ENCODE data around the gene SPTBN4.

SPTBN4 gene

DNA sequence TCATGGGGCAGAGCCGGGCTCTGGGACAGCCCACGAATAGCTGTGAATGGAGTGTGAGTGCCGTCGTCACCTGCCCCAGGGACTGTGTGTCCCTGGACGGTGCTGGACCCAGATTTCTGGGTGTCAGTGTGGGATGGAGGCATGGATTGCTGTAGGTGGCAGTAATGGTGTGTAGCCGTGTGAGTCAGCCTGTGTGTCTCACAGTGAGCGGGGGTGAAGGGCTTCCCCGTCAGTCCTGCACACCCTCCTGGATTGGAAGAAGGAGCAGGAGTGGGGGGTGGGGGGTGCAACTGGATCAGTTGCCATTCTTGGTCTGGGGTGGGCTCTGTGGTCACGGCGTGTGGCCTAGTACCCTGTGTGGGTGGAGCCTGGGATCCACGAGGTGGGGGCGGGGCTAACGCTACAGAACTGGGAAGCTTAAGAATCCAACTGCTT is 127.9 kb downstream of the SPTBN4 start:
- H3K36me3 ChIP-seq (replicated peaks in 1 of 2; ENCODE audit: control insufficient read depth in 2 of 2, insufficient read depth in 2 of 2, low read length in 2 of 2) = peaks cover 0 to 8% of the 10 kb centered on the region in 2 donors
- H4K91ac ChIP-seq (ENCODE audit: low read depth, low read length, poor library complexity) = no peak overlapping the region
- H3K23ac ChIP-seq (ENCODE audit: low read depth, low read length, poor library complexity) = peak overlapping the region; percentile 29
- no peak overlapping the region for H3K4me2 ChIP-seq (ENCODE audit: insufficient read depth, low read length, poor library complexity, severe bottlenecking)
- H2BK12ac ChIP-seq (ENCODE audit: low read length) = no peak overlapping the region
- no peak for DNase-seq (ENCODE audit: low spot score)
- H3K4me3 ChIP-seq (ENCODE audit: low read length in 2 of 2) = peak overlapping the region in 1 of 2 donors; percentile 29
- peak overlapping the region; percentile 23 for H4K8ac ChIP-seq (ENCODE audit: low read depth, low read length)
- no peak overlapping the region for H3K4ac ChIP-seq (ENCODE audit: low read length)
- H2BK120ac ChIP-seq (ENCODE audit: low read depth, low read length) = no peak overlapping the region
- H3K18ac ChIP-seq (ENCODE audit: low read length) = peak overlapping the region; percentile 24
- peak overlapping the region; percentile 88 for H2AK5ac ChIP-seq (ENCODE audit: low read depth, low read length)
- no peaks in the 10 kb centered on the region for H3K79me1 ChIP-seq (ENCODE audit: low read depth, low read length)
- H3K14ac ChIP-seq (ENCODE audit: low read length) = no peak overlapping the region
- peaks cover 0 to 20% (median 0%) of the 10 kb centered on the region in 3 experiments for H3K27me3 ChIP-seq (ENCODE audit: control insufficient read depth in 3 of 3, insufficient read depth in 3 of 3, low read depth in 1 of 3, low read length in 3 of 3)
- no peak overlapping the region for H2BK5ac ChIP-seq (ENCODE audit: low read length)
- peaks cover 27 to 35% of the 10 kb centered on the region in 2 donors for H3K4me1 ChIP-seq (ENCODE audit: control insufficient read depth in 2 of 2, insufficient read depth in 1 of 2, low read depth in 1 of 2, low read length in 2 of 2)
- no peak overlapping the region for H3K27ac ChIP-seq (replicated peaks; ENCODE audit: low read length)
- peak overlapping the region; percentile 72 for H2AFZ ChIP-seq (ENCODE audit: low read length)
- H2BK15ac ChIP-seq (ENCODE audit: low read length) = peak overlapping the region; percentile 10
- no CpG with 5 or more reads among the region's 13 CpGs for WGBS, 2 donors (ENCODE audit: extremely low coverage in 2 of 2, insufficient read length in 2 of 2, insufficient replicate concordance in 1 of 2)
- H3K9me3 ChIP-seq (replicated peaks in 1 of 2; ENCODE audit: control insufficient read depth in 2 of 2, insufficient read depth in 1 of 2, low read depth in 1 of 2, low read length in 2 of 2) = no peaks in the 10 kb centered on the region
- H3K9ac ChIP-seq (ENCODE audit: low read depth, low read length, poor library complexity) = peak overlapping the region; percentile 46

DNA sequence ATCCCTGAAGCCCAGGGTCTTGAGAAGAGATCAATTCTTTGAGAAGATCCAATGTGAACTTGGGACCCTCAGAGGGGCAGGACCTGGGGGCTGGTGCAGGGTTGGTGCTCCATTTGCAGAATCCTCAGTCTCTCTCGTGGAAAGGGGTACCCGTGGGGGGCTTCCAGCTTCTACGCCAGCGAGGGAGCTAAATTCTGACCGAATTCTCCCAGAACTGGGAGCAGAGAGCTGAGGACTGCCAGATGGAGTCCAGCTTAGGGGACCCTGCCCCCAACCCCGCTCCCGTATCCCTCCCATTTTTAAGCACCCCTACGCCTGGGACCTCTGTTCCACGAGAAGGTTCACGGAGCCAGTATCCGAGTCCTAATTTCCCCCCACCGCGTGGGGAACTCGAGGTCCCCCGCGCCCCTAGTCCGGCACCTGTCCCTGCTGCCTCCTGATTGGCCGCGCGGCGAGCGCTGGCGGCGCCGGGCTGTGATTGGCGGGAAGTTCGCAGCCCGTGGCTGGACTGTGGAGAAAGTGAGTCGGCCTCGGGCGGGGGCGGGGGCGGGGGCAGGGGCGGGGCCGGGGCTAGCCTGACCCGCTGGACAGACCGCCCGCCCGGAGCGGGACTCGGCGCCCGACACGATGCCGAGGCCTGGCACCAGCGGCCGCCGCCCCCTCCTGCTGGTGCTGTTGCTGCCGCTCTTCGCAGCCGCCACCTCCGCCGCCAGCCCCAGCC is 130.0 kb downstream of the SPTBN4 start:
- Histone ChIP-seq H3K4me1 (ENCODE audit: control insufficient read depth in 2 of 2, insufficient read depth in 1 of 2, low read depth in 1 of 2, low read length in 2 of 2) (peaks cover 19 to 26% of the 10 kb centered on the region in 2 donors), H3K9ac (ENCODE audit: low read depth, low read length, poor library complexity) (peak overlapping the region; percentile 79), H3K23ac (ENCODE audit: low read depth, low read length, poor library complexity) (peak overlapping the region; percentile 75), H3K27me3 (ENCODE audit: control insufficient read depth in 3 of 3, insufficient read depth in 3 of 3, low read depth in 1 of 3, low read length in 3 of 3) (peaks cover 0 to 40% (median 3%) of the 10 kb centered on the region in 3 experiments), H2BK5ac (ENCODE audit: low read length) (peak overlapping the region; percentile 46), H3K27ac (replicated peaks; ENCODE audit: low read length) (no peak overlapping the region), H3K79me1 (ENCODE audit: low read depth, low read length) (no peaks in the 10 kb centered on the region), H2AK5ac (ENCODE audit: low read depth, low read length) (peak overlapping the region; percentile 85), H3K36me3 (replicated peaks in 1 of 2; ENCODE audit: control insufficient read depth in 2 of 2, insufficient read depth in 2 of 2, low read length in 2 of 2) (peaks cover 0 to 19% of the 10 kb centered on the region in 2 donors), H3K14ac (ENCODE audit: low read length) (no peak overlapping the region), H3K9me3 (replicated peaks in 1 of 2; ENCODE audit: control insufficient read depth in 2 of 2, insufficient read depth in 1 of 2, low read depth in 1 of 2, low read length in 2 of 2) (no peaks in the 10 kb centered on the region), H2AFZ (ENCODE audit: low read length) (peak overlapping the region; percentile 86), H3K4me2 (ENCODE audit: insufficient read depth, low read length, poor library complexity, severe bottlenecking) (peak overlapping the region; percentile 81), H3K18ac (ENCODE audit: low read length) (peak overlapping the region; percentile 97), H2BK120ac (ENCODE audit: low read depth, low read length) (no peak overlapping the region), H2BK15ac (ENCODE audit: low read length) (no peak overlapping the region), H3K4ac (ENCODE audit: low read length) (no peak overlapping the region), H4K91ac (ENCODE audit: low read depth, low read length, poor library complexity) (no peak overlapping the region), H3K4me3 (ENCODE audit: low read length in 2 of 2) (peak overlapping the region; percentile 56 to 72), H2BK12ac (ENCODE audit: low read length) (no peak overlapping the region), H4K8ac (ENCODE audit: low read depth, low read length) (no peak overlapping the region)
- DNase-seq (ENCODE audit: low spot score) = no peak
- WGBS, 2 donors (ENCODE audit: extremely low coverage in 2 of 2, insufficient read length in 2 of 2, insufficient replicate concordance in 1 of 2) = no CpG with 5 or more reads among the region's 53 CpGs

DNA sequence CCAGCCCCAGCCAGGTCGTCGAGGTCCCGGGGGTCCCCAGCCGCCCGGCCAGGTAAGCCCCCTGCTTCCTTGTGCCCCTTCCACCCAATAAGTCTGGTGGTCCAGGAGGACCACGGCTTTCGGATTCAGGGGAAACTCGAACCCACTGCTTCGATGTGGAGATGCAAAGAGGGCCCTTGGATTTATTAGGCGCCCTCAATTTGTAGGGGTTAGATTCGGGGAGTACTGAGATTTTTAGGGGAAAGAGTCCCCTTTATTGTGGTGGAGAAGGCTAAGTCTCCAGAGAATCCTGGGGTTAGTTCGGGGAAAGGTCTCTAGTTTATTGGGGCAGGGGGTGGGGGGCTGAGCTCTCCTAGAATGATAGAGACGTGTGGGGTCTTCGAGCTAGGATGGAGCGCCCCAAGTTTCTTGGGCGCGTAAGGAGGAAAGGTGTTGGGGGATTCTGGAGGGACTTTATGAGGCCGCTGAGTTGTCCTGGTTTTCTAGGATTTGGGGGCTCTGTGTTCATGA is 130.6 kb downstream of the SPTBN4 start:
- H2BK15ac ChIP-seq (ENCODE audit: low read length) = no peak overlapping the region
- no peak overlapping the region for H4K91ac ChIP-seq (ENCODE audit: low read depth, low read length, poor library complexity)
- H2AK5ac ChIP-seq (ENCODE audit: low read depth, low read length) = peak overlapping the region; percentile 85
- peaks cover 0 to 45% (median 3%) of the 10 kb centered on the region in 3 experiments for H3K27me3 ChIP-seq (ENCODE audit: control insufficient read depth in 3 of 3, insufficient read depth in 3 of 3, low read depth in 1 of 3, low read length in 3 of 3)
- no peak overlapping the region for H2BK120ac ChIP-seq (ENCODE audit: low read depth, low read length)
- no peak for DNase-seq (ENCODE audit: low spot score)
- H2BK5ac ChIP-seq (ENCODE audit: low read length) = peak overlapping the region; percentile 46
- no peak overlapping the region for H3K27ac ChIP-seq (replicated peaks; ENCODE audit: low read length)
- H3K18ac ChIP-seq (ENCODE audit: low read length) = peak overlapping the region; percentile 97
- H3K4me1 ChIP-seq (ENCODE audit: control insufficient read depth in 2 of 2, insufficient read depth in 1 of 2, low read depth in 1 of 2, low read length in 2 of 2) = peaks cover 21 to 26% of the 10 kb centered on the region in 2 donors
- H2AFZ ChIP-seq (ENCODE audit: low read length) = peak overlapping the region; percentile 82
- H3K14ac ChIP-seq (ENCODE audit: low read length) = no peak overlapping the region
- H3K4me2 ChIP-seq (ENCODE audit: insufficient read depth, low read length, poor library complexity, severe bottlenecking) = peak overlapping the region; percentile 81
- WGBS, 2 donors (ENCODE audit: extremely low coverage in 2 of 2, insufficient read length in 2 of 2, insufficient replicate concordance in 1 of 2) = no CpG with 5 or more reads among the region's 18 CpGs
- H3K4me3 ChIP-seq (ENCODE audit: low read length in 2 of 2) = peak overlapping the region; percentile 56 to 72
- no peaks in the 10 kb centered on the region for H3K9me3 ChIP-seq (replicated peaks in 1 of 2; ENCODE audit: control insufficient read depth in 2 of 2, insufficient read depth in 1 of 2, low read depth in 1 of 2, low read length in 2 of 2)
- peaks cover 0 to 21% of the 10 kb centered on the region in 2 donors for H3K36me3 ChIP-seq (replicated peaks in 1 of 2; ENCODE audit: control insufficient read depth in 2 of 2, insufficient read depth in 2 of 2, low read length in 2 of 2)
- no peak overlapping the region for H3K4ac ChIP-seq (ENCODE audit: low read length)
- H3K23ac ChIP-seq (ENCODE audit: low read depth, low read length, poor library complexity) = peak overlapping the region; percentile 75
- H4K8ac ChIP-seq (ENCODE audit: low read depth, low read length) = no peak overlapping the region
- no peak overlapping the region for H2BK12ac ChIP-seq (ENCODE audit: low read length)
- peak overlapping the region; percentile 79 for H3K9ac ChIP-seq (ENCODE audit: low read depth, low read length, poor library complexity)
- no peaks in the 10 kb centered on the region for H3K79me1 ChIP-seq (ENCODE audit: low read depth, low read length)

All from neuronal stem cell (in vitro differentiated cells).